SK-N-SH treated with all-trans-retinoic acid at 6 μM for 48 hours (cell line): ENCODE data around the gene SHROOM1.

ENCODE experiments used
- ATAC-seq: fragments of 200-7000 bp; cut with Tn5 transposase; 3 replicates; pipeline ENCODE4 v1.9.1; 2020; ENCODE audit warnings: mild to moderate bottlenecking, moderate library complexity
- ARNTL ChIP-seq: fragments of 450-650 bp; formaldehyde crosslinking; IDR thresholded peaks from 2 replicates; pipeline ENCODE4 v1.5.0; 2020; ENCODE audit warnings: low read depth, mild to moderate bottlenecking, moderate library complexity, borderline replicate concordance
- CREB5 ChIP-seq: fragments of 250-450 bp; sonication (Bioruptor Pico); IDR thresholded peaks from 2 replicates; pipeline ENCODE4 v1.5.1; 2020; ENCODE audit warnings: low read depth, mild to moderate bottlenecking, moderate library complexity
- CSDC2 ChIP-seq: fragments of 250-450 bp; sonication (Bioruptor Pico); IDR thresholded peaks from 2 replicates; pipeline ENCODE4 v1.5.0; 2020; ENCODE audit warnings: mild to moderate bottlenecking, moderate library complexity
- CSRNP3 ChIP-seq: fragments of 250-450 bp; sonication (Bioruptor Pico); IDR thresholded peaks from 2 replicates; pipeline ENCODE4 v1.5.1; 2021; ENCODE audit warnings: mild to moderate bottlenecking, moderate library complexity
- GLIS3 ChIP-seq: fragments of 250-450 bp; sonication (Bioruptor Pico); IDR thresholded peaks from 2 replicates; pipeline ENCODE4 v1.5.0; 2020; ENCODE audit warnings: mild to moderate bottlenecking, moderate library complexity
- OSR1 ChIP-seq: fragments of 250-450 bp; sonication (Bioruptor Pico); IDR thresholded peaks from 2 replicates; pipeline ENCODE4 v1.8.0; 2022; ENCODE audit warnings: moderate library complexity, mild to moderate bottlenecking, inconsistent platforms
- PATZ1 ChIP-seq: fragments of 250-450 bp; sonication (Bioruptor Pico); IDR thresholded peaks from 2 replicates; pipeline ENCODE4 v1.8.0; 2020; ENCODE audit warnings: mild to moderate bottlenecking, moderate library complexity, borderline replicate concordance
- POU6F1 ChIP-seq: fragments of 250-450 bp; sonication (Bioruptor Pico); IDR thresholded peaks from 2 replicates; pipeline ENCODE4 v1.8.0; 2021; ENCODE audit warnings: low read depth, mild to moderate bottlenecking, moderate library complexity, borderline replicate concordance
- PPARA ChIP-seq: fragments of 250-450 bp; sonication (Bioruptor Pico); IDR thresholded peaks from 2 replicates; pipeline ENCODE4 v1.5.0; 2020; ENCODE audit warnings: mild to moderate bottlenecking, borderline replicate concordance
- RARB ChIP-seq: fragments of 250-450 bp; sonication (Bioruptor Pico); IDR thresholded peaks from 2 replicates; pipeline ENCODE4 v1.8.0; 2021; ENCODE audit warnings: mild to moderate bottlenecking, moderate library complexity
- SNAI2 ChIP-seq: fragments of 250-450 bp; sonication (Bioruptor Pico); IDR thresholded peaks from 2 replicates; pipeline ENCODE4 v1.5.0; 2020; ENCODE audit warnings: mild to moderate bottlenecking, moderate library complexity
- TCF4 ChIP-seq: fragments of 250-450 bp; sonication (Bioruptor Pico); IDR thresholded peaks from 2 replicates; pipeline ENCODE4 v1.8.0; 2021; ENCODE audit warnings: mild to moderate bottlenecking, moderate library complexity, borderline replicate concordance
- TOX ChIP-seq: fragments of 250-450 bp; sonication (Bioruptor Pico); IDR thresholded peaks from 2 replicates; pipeline ENCODE4 v1.8.0; 2021; ENCODE audit warnings: mild to moderate bottlenecking, moderate library complexity, borderline replicate concordance
- TSHZ2 ChIP-seq: fragments of 250-450 bp; sonication (Bioruptor Pico); IDR thresholded peaks from 2 replicates; pipeline ENCODE4 v1.5.0; 2020; ENCODE audit warnings: mild to moderate bottlenecking, moderate library complexity
- ZC3H10 ChIP-seq: fragments of 250-450 bp; sonication (Bioruptor Pico); IDR thresholded peaks from 2 replicates; pipeline ENCODE4 v1.5.1; 2021; ENCODE audit warnings: mild to moderate bottlenecking, moderate library complexity
- ZNF565 ChIP-seq: fragments of 450-650 bp; formaldehyde crosslinking; conservative IDR thresholded peaks from 2 replicates; pipeline ENCODE4 v1.5.0; 2020; ENCODE audit warnings: low read depth, mild to moderate bottlenecking, moderate library complexity
- ZNF8 ChIP-seq: fragments of 450-650 bp; formaldehyde crosslinking; IDR thresholded peaks from 2 replicates; pipeline ENCODE4 v1.5.0; 2020; ENCODE audit warnings: mild to moderate bottlenecking, moderate library complexity

SHROOM1 gene

GRCh38 chr5:132840313-132840712, 9.9 kb upstream of the SHROOM1 start (continued):
- TF ChIP-seq TSHZ2 = no peak
- TF ChIP-seq, all 23 proteins: peak for 0

GRCh38 chr5:132839426-132840301, 9.2 kb upstream of the SHROOM1 start:
- 0 out of 3 replicates have a peak, but pooled peaks have one; percentile 32 for ATAC-seq
- TF ChIP-seq ARNTL (CRISPR knock-in tag) = no peak
- no peak for TF ChIP-seq CSRNP3 (CRISPR knock-in tag)
- TF ChIP-seq TOX (CRISPR knock-in tag) = no peak
- no peak for TF ChIP-seq ZNF8
- TF ChIP-seq SNAI2 (CRISPR knock-in tag) = no peak
- TF ChIP-seq TCF4 (CRISPR knock-in tag) = no peak
- TF ChIP-seq OSR1 (CRISPR knock-in tag) = no peak
- no peak for TF ChIP-seq GLIS3 (CRISPR knock-in tag)
- TF ChIP-seq TSHZ2 = no peak
- no peak for TF ChIP-seq RARB
- TF ChIP-seq PPARA (CRISPR knock-in tag) = no peak

- TF ChIP-seq ZC3H10 (CRISPR knock-in tag) (no peak), CSDC2 (CRISPR knock-in tag) (no peak), ZNF8 (no peak), CREB5 (CRISPR knock-in tag) (no peak), SNAI2 (CRISPR knock-in tag) (no peak), PATZ1 (CRISPR knock-in tag) (no peak), ZNF565 (CRISPR knock-in tag) (no peak), POU6F1 (CRISPR knock-in tag) (no peak), TSHZ2 (no peak)
- ATAC-seq = no peak
These were observed 8.3 kb upstream of the SHROOM1 start for GRCh38 chr5:132838516-132839282.
